Measurements from ENCODE around the gene H6PD.
A peak's percentile ranks its signal among the peaks of the same experiment; 100 is the strongest.

Gene H6PD

DNA sequence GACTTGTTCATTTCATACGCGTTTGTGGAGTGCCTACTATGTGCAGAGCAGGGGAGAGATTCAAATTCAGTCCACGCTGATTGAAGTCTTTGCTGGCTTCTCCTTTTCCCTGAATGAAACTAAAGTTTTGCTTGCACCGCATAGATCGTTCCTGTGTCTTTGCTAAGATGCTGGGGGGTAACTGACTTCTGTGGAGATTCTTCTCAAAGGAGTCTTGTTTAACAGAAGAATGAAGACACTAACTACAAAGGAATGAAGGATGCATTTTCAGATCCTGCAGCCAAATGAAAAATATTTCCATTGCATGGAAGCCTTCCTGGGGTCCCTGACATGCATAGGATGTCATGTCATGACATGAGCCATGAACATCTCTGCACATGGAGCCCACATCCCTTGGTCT is 26.9 kb upstream of the H6PD start:
- no peak for DNase-seq

DNA sequence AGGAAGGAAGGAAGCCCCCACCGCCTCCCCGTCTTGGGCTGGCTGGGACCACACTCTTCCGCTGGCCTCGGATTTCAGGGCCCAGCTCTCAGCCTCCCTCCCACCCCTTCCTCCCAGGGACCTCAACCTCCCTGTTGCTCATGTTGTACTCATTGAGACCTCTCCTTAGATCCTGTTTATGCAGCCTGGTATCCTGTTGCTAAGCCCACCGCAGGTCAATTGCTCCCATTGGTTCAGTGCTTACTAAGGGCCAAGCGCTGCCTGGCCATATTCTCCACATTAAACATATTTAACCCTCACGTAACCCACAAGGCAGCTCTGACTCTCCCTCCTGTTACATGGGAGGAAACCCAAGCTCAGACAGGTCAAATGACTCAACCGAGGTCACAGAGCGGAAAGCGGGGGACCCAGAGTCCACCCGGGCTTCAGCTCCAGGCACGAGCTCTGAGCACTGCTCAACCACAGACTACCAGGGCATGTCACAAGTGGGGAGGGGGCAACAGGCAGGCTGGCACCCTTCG is 23.2 kb upstream of the H6PD start:
- DNase-seq, result no peak

DNA sequence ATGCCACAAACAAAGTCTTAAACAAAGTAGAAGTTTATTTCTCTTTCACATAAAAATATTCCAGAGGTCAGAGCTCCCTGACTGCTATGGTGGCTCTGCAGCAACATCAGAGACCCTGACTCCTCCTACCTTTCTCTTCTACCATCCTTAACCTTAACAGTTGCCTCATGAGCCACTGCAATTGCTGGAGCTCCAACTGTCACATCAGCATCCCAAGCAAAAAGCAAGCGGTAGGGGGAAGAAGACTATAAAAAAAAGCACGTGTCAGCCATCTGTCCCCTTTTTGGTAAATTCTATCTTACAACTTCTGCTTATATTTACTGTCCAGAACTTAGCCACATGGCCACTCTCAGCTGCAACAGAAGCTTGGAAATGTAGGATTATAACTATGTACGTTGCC is 21.8 kb upstream of the H6PD start:
- no peak for DNase-seq

DNA sequence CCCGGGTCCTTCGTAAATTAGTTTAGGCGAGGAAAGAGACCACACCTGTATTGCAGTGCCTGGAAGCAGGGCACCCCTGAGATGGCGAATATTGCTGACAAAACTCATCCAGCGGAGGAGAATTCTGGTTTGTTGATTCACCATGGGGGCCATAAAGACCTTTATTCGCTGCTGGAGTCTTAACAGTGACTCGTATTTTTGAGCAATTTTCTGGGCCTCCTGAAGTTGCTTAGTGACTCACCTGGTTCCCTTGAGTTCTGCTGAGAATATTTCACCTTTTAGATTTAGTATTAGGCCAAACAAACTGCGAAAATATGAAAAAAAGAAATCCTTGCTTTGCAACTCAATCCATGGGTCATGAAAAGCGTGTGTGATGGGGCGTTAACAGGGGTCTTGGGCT is 20.6 kb upstream of the H6PD start:
- DNase-seq, result no peak

DNA sequence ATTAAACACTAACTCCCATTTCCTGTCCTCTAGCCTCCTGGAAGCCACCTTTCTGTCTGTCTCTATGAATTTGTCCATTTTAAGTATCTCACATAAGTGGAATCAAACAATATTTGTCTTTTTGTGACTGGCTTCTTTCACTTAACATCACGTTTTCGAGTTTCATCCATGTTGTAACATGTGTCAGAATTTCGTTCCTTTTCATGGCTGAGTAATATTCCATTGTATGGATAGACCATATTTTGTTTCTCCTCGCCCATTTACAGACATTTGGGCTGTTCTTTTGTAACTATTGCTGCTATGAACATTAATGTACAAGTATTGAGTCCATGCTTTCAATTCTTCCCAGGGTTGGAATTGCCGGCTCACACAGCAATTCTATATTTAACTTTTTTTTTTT is 15.7 kb upstream of the H6PD start:
- DNase-seq, result no peak

DNA sequence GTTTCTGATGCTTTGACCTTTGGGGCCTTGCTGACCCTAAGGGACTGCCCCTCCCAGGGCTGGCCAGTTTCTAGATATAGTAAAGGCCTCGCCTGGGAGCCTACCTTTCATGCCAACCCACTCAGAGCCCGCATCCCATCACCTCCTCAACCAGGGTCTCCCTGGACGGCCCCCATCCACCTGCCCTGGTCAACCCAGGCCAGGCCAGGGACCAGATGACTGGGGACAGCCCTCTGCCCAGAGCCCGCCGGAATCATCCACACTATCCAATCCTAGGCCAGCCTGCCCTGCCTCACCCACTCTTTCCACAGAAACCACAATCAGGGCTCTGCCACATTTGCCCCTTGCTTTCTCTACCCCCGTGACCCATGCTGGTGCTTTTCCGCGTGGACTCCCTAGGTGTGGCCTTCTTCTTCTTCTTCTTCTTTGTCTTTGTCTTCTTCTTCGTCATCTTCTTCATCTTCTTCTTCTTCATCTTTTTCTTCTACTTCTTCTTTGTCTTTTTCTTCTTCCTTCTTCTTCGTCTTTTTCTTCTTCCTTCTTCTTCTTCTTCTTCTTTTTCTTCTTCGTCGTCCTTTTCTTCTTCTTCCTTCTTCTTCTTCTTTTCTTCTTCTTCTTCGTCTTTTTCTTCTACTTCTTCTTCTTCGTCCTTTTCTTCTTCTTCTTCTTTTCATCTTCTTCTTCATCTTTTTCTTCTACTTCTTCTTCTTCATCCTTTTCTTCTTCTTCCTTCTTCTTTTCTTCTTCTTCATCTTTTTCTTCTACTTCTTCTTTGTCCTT is 11.5 kb upstream of the H6PD start:
- no peak for DNase-seq

DNA sequence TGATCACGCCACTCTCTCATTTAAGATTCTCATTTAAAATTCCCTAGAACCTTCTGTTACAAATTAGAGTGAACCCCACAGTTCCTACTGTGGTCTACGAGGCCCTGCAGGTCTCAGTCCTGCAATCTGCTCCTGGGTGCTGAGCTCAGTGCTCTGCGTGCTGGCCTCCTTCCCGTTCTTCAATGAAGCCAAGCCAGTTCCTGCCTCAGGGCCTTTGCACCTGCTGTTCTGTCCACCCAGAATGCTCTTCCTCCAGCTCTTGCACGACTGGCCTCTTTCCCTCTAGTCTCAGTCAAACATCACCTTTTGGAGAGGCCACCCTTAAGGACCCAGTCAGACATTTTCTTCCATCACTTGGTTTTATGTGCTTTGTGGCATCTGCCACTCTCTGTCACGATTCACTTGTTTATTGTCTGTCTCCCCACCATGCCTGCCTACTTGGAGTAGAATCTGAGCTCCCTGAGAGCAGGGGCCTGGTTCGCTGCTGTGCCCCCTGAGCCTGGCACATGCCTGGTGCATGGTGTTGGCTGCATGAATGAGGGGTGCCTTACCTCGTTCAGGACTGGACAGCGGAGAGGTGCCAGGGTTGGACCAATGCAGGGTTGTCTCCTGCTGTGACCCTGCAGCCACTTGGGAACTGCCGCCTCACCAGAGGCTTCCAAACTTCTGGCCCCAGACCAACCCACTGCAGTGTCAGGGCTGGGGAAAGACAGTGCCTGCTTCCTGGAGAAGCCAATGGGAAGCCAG is 9.7 kb upstream of the H6PD start:
- no peak for DNase-seq

DNA sequence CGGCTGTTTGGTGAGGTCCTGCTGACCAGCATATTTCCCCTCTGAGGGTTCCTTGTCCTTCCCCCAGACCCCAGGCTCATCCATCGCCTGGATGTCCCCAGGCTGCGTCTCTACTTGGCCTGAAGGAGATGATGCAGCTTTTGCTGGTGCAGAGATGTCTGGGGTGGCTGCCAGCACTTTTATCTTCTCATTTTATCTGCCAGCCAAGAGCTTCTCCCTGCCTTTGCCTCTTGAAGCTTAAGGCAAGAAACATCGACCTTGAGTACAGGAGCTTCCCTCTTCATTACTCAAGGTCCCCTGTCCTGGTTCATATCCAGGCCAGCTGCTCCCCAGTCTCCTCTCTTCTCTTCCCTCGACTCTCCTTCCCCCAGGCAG is 9.2 kb upstream of the H6PD start:
- no peak for DNase-seq

DNA sequence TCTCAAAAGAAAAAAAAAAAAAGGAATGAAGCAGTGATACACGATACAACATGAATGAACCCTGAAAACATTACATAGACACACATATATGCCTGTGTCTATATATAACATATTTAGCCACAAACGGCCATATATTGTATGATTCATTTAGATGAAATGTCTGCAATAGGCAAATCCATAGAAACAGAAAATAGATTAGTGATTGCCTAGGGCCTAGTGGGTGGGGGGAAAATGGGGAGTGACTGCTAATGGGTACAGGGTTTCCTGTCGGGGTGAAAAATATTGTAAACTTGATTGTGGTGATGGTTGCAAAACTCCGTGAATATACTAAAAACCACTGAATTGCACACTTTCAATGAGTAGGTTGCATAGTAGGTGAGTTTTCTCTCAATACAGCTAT is 6.0 kb upstream of the H6PD start:
- no peak for DNase-seq

DNA sequence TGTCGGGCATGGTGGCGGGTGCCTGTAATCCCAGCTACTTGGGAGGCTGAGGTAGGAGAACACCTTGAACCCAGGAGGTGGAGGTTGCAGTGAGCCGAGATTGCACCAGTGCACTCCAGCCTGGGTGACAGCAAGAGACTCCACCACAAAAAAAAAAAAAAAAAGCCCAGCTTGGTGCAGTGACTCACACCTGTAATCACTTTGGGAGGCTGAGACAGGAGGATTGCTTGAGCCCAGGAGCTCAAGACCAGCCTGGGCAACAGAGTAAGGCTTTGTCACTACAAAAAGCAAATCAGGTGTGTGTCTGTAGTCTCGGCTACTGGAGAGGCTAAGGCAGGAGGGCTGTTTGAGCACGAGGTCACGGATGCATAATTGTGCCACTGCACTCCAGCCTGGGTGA is 5.0 kb upstream of the H6PD start:
- no peak for DNase-seq

DNA sequence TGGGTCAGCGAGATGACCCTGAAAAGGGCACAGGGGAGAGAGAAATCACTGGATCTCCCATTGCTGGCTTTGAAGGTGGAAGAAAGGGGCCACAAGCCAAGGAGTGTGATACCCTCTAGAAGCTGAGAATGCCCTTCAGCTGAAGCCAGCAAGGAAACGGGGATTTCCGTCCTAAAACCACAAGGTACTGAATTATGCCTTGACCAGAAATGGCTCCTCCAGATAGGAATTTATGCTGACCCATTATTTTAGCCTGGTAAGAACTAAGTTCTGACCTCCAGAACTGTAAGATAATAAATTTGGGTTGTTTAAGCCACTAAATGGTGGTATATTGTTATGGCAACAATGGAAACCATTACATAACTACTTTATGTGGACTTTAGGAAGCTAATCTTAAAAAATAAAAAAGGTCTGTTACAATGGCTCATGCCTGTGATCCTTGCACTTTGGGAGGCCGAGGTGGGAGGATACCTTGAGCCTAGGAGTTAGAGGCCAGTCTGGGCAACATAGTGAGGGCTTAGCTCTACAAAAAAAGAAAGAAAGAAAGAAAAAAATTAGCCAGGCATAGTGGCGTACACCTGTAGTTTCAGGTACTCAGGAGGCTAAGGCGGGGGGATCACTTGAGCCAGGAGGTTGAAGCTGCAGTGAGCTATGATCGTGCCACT is 3.6 kb upstream of the H6PD start:
- no peak for DNase-seq

DNA sequence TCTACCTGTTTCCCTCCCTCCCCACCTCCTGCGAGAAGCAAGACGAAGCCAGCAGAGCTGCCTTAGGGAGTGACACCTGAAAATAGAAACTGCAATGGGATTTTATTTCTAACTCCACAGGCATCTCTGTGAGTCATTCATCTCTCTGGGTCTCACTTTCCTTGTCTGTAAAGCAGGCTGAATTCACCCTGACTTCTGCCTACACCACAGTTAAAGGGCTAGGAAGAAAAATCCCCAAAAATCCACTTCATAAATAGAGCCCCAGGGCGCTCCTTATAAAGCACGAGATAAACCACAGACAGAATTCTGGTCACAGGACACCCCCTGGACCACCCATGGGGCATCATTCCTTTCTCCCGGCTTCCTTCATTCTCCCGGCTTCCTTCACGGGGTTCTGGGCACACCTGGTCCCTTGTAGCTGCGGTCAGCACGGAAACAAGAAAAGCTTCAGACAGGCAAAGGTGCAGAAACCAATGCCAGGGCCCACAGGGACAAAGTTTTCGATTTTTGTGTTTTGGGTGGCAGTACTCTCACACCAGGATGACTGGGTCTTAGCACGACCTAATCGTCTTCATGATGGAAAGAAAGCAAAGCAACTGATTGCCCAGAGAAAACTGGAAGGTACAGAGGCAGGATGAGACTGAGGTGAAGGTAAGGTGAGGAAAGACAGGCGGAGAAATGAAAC is 2.8 kb upstream of the H6PD start:
- no peak for DNase-seq

DNA sequence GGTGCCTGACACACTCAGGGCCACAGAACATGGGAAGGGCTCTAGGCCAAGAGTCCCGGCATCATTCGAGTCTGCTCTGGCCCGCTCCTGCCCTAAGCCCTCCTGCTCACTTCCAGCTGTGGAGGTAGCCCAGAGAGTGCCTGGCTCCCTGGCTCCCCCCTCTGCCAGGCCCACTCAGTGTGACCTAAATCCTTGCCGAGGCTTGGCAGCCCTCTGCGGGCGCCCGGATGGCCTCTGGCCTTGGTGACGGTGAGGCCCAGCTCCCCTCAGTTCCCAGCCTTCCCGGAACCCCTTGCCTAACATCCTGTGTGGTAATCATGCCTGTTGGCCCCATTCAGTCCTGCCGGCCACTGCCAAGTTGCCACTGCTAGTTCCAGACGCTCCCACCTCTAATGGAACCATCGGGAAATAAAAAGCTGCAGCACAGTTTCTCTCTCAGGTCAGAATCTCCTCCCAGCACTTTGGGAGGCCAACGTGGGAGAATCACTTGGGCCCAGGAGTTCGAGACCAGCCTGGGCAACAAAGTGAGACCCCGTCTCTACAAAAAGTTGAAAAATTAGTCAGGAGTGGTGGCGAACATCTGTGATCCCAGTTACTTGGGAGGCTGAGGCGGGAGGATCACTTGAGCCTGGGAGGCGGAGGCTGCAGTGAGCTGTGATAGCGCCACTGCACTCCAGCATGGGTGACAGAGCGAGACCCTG is 1.2 kb upstream of the H6PD start:
- no peak for DNase-seq

DNA sequence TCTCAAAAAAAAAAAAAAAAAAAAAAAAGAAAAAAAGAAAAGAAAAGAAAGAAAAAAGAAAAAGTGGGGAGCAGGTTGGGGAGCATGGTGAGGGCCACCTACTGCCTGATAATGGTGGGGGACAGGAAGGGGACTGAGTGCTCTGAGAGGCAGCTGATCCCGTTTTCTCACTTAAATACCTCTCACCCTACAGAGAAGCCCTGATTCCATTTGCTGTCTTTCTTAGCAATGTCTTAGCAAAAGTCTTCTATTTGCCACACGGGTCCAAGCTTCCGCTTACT is 692 bp upstream of the H6PD start:
- no peak for DNase-seq

DNA sequence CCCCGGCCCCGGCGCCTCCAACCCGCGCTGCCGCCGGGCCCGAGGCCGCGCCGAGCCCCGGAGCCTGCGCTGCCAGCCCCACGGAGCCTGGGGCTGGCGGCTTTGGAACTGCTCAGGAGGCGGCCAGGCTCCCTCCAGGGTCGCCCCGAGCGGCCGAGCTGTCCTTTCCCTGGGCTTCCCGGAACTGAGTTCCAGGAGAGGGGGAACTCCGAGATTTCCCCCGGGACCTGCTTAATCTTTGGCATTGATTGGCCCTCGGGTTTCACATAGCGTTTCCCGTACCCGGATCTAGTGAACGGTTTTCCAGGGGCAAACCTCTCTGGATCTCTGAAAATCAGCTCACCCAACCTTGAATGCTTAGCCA is 504 bp downstream of the H6PD start:
- DNase-seq, result no peak

DNA sequence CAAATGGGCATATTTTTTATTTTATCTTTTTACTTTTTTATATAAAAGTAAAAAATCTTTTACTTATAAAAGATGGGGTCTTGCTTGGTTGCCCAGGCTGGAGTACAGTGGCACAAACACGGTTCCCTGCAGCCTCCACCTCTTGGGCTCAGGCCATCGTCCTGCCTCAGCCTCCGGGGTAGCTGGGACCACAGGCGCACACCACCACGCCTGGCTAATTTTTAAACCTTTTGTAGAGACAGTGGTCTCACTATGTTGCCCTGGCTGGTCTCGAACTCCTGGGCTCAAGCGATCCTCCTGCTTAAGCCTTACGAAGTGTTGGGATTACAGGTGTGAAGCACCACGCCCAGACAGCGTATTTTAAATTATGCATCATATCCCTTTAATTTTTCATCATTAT is 986 bp downstream of the H6PD start:
- no peak for DNase-seq

DNA sequence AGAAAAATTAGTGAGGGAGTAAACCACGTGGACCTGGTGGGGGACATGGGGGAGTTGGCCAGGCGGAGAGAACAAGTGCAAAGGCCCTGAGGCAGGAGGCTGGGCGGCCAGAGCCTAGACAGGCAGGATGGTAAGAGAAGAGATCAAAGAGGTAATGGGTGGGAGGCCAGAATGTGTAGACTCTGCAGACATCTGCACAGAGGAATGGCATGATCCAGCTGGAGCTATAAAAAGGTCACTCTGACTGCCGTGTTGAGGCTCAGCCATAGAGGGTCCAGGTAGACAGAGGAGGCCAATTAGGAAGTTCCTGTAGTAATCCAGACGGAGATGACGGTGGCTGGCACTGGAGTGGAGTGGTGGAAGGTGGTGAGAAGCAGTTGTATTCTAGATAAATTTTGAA is 3.6 kb downstream of the H6PD start:
- no peak for DNase-seq

DNA sequence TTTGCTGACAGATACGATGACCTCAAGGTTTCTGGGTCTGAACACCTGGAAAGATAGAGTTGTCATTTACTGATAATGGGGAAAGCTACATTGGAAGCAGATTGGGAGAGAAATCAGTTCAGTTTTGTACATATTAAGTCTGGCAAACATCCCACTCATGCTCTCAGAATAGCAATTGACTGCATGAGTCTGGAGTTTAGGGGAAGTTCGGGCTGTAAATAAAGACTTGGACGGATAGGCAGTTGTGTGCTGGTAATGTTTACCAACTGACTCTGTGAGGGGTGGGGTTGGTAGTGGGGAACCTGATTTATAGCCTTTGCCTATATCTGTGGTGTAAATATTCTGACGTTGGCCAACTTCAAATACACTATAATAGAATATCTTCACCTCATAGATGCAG is 4.0 kb downstream of the H6PD start:
- DNase-seq, result no peak

DNA sequence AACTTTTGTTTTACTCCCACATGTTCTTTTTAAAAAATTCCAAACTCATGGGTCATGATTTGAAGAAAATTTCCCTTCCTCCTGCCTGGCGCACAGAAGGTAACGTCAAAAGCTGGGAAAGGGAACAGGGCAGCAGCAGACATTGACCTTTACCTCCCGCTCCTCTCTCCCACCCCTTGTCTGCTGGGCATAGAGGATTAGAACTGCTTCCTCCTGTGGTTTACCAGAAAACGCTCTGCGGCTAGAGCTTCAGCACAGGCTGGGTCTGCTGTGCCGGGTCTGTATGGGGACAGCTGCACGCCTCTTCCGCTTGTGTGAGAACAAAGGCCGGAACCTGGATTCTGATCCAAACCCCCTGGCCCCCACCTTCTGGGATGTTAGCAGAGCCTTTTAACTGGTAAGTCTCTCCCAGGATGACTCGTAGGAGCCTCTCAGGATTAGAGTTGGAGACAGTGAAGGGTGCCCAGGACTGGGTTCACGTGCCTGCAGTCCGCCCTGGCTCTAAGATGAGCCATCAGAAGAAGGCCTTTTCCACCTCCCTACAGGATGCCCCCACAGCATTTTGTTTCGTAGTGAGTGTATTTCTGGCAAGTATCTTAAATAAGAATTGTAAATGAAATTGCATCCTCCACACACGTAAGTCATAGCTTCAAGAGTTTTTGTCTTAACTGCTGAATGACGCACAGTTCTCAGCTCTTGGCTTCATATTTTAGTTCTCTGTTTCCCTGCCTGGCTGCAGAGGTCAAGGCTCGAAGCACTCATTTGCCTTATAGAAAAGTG is 5.2 kb downstream of the H6PD start:
- peak; percentile 41 for DNase-seq

DNA sequence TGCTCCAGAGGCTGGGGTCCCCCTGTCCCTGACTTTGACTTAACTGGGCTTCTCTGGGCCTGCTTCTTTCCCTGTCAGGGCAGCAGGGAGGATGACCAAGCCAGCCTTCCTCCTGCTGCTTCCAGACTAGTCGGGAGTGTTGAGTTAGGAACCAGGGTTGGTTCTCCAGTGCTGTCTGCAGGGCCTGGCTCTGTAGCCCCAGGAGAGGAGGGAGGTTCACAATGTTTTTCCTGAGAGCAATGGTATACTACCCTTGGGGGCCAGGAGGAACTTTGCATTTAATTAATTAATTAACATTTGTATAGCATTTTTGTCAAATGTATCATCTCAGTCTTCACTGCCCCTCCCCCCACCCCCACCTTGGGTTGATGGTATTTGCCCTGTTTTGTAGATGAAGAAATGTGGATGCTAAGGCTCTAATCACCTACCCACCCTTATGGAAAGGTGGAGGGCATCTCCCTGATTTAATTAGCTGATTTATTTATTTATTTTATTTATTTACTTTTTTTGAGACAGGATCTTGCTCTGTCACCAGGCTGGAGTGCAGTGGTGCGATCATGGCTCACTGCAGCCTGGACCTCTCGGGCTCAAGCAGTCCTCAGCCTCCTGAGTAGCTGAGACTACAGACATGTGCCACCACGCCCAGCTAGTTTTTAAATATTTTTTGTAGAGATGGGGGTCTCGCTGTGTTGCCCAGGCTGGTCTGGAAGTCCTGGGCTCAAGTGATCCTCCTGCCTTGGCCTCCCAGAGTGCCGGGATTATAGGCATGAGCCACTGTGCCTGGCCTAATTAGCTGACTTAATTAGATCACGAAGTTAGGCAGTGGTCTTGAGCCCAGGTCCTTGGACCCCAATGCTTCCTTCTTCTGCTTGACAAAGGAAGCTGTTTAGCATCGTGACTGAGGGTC is 6.6 kb downstream of the H6PD start:
- no peak for DNase-seq

DNA sequence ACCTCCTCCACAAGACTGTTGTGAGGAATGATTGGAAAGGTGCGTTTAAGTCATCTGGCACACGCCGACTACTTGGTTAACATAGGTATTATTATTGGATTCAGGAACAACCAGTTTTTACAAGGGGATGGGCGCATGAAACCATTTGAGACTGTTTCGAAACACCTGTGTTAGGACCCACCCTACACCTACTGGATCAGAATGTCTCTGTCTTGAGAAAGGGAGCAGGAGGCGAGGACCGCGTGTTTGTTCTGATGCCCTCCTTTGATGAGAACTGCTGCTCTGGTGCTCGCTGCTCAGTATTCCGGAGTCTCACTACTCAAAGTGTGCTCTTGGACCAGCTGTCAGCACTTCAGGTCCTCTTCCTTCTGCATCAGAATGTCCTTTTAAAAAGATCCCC is 7.3 kb downstream of the H6PD start:
- no peak for DNase-seq
